H1 (cell line): ENCODE measurements around the gene ATF7IP2. TPM values are rescaled to one million over a fixed set of nuclear protein-coding genes. Genes with fewer than 3 reads are reported as not detected.

ENCODE experiments used
- CTCF ChIA-PET: fragments of 300-600 bp; sonication (Branson Sonifier 250); formaldehyde crosslinking; loops from one replicate; lab custom pipeline; 2021; ENCODE audit not compliant: partially characterized antibody; lab: Charles Lee
- POLR2A ChIA-PET: fragments of 300-600 bp; sonication (Branson Sonifier 250); formaldehyde crosslinking; loops from one replicate; lab custom pipeline; 2021; ENCODE audit warnings: inconsistent platforms; ENCODE audit not compliant: partially characterized antibody; lab: Charles Lee
- DNase-seq, 2 experiments: peaks; one replicate each; pipeline versions ENCODE4 v3.0.0 to v3.0.0-alpha.2; 2010 to 2022; ENCODE audit warnings: low spot score in 2 of 2, low read depth in 1 of 2, mixed read lengths in 1 of 2
- FAIRE-seq: peaks from 2 replicates; lab custom pipeline; 2011; peaks lifted over from hg19 to GRCh38; lab: Jason Lieb, UNC
- H2AFZ ChIP-seq: 2 replicates; pipeline ENCODE4 v1.8.1; 2012; ENCODE audit warnings: low read length, inconsistent platforms
- H2AK5ac ChIP-seq: 2 replicates; pipeline ENCODE4 v1.6.1; 2013; ENCODE audit warnings: low read depth, low read length
- H2BK120ac ChIP-seq: replicated peaks from 2 replicates; pipeline ENCODE3; 2013; ENCODE audit warnings: low read depth, low read length, inconsistent platforms
- H2BK12ac ChIP-seq: 2 replicates; pipeline ENCODE4 v1.6.1; 2013; ENCODE audit warnings: low read depth, low read length
- H2BK15ac ChIP-seq: 2 replicates; pipeline ENCODE4 v1.6.1; 2013; ENCODE audit warnings: low read length
- H2BK20ac ChIP-seq: 2 replicates; pipeline ENCODE4 v1.6.1; 2013; ENCODE audit warnings: low read length
- H2BK5ac ChIP-seq: 2 replicates; pipeline ENCODE4 v1.6.1; 2013; ENCODE audit warnings: low read depth, low read length
- H3K14ac ChIP-seq: 2 replicates; pipeline ENCODE4 v1.6.1; 2013; ENCODE audit warnings: inconsistent platforms; ENCODE audit not compliant: insufficient read length
- H3K18ac ChIP-seq: 2 replicates; pipeline ENCODE4 v1.6.1; 2013; ENCODE audit warnings: low read length; ENCODE audit errors: extremely low read depth
- H3K23ac ChIP-seq: 2 replicates; pipeline ENCODE4 v1.6.1; 2013; ENCODE audit warnings: inconsistent platforms; ENCODE audit not compliant: insufficient read length
- H3K23me2 ChIP-seq: 2 replicates; pipeline ENCODE4 v1.6.1; 2013; ENCODE audit warnings: low read depth, low read length
- H3K27ac ChIP-seq: 2 replicates; pipeline ENCODE4 v1.6.1; 2011; ENCODE audit warnings: low read depth, low read length, inconsistent platforms
- H3K27me3 ChIP-seq, 4 experiments: replicated peaks in 1 of 4; 1 replicate in 1 of 4; 2 replicates in 3 of 4; pipeline versions ENCODE4 v1.6.1 to v1.8.1; 2011 to 2013; ENCODE audit warnings: low read length in 3 of 4, mild to moderate bottlenecking in 3 of 4, inconsistent platforms in 2 of 4, mixed read lengths in 2 of 4, moderate library complexity in 1 of 4; ENCODE audit not compliant: control insufficient read depth in 3 of 4, insufficient read depth in 3 of 4; ENCODE audit errors: extremely low read depth in 1 of 4
- H3K36me3 ChIP-seq, 4 experiments: 2 replicates each; pipeline versions ENCODE4 v1.6.1 to v1.8.1; 2011 to 2013; ENCODE audit warnings: mild to moderate bottlenecking in 4 of 4, low read length in 3 of 4, moderate library complexity in 2 of 4, control low read depth in 1 of 4, inconsistent platforms in 1 of 4; ENCODE audit not compliant: insufficient read depth in 4 of 4, control insufficient read depth in 2 of 4
- H3K4ac ChIP-seq: replicated peaks from 2 replicates; pipeline ENCODE3; 2013; ENCODE audit warnings: low read length, low read depth, mixed read lengths, inconsistent platforms; ENCODE audit not compliant: insufficient read length
- H3K4me1 ChIP-seq, 4 experiments: replicated peaks in 1 of 4; 1 replicate in 1 of 4; 2 replicates in 3 of 4; pipeline versions ENCODE4 v1.6.1 to v1.8.1; 2011 to 2013; ENCODE audit warnings: low read length in 3 of 4, inconsistent platforms in 2 of 4, mixed read lengths in 1 of 4; ENCODE audit not compliant: insufficient read depth in 4 of 4, control insufficient read depth in 3 of 4
- H3K4me2 ChIP-seq, 2 experiments: 2 replicates each; pipeline versions ENCODE4 v1.6.1 to v1.8.1; 2011 to 2013; ENCODE audit warnings: low read depth in 2 of 2, low read length in 2 of 2, control low read depth in 1 of 2, inconsistent platforms in 1 of 2, mild to moderate bottlenecking in 1 of 2; ENCODE audit not compliant: insufficient read depth in 1 of 2
- H3K4me3 ChIP-seq, 4 experiments: fragments of 200-600, 300-600 bp in 1 of 4; sonication (generic), shearing (Covaris generic), sonication (Bioruptor Twin) in 1 of 4; 2 replicates each; pipeline versions ENCODE4 v1.5.1 to v1.8.1; 2011 to 2016; ENCODE audit warnings: low read length in 4 of 4, low read depth in 3 of 4, control low read depth in 2 of 4, inconsistent platforms in 2 of 4, mild to moderate bottlenecking in 2 of 4, mixed read lengths in 1 of 4, moderate library complexity in 1 of 4; ENCODE audit not compliant: insufficient read depth in 2 of 4; ENCODE audit errors: extremely low read depth in 1 of 4
- H3K56ac ChIP-seq: replicated peaks from 2 replicates; pipeline ENCODE3; 2013; ENCODE audit warnings: low read depth, mild to moderate bottlenecking, mixed read lengths, low read length, inconsistent platforms; ENCODE audit not compliant: insufficient read length
- H3K79me1 ChIP-seq: 2 replicates; pipeline ENCODE4 v1.6.1; 2013; ENCODE audit warnings: low read depth, low read length, control low read depth
- H3K79me2 ChIP-seq, 2 experiments: 2 replicates each; pipeline versions ENCODE4 v1.6.1 to v1.8.1; 2012 to 2013; ENCODE audit warnings: low read length in 2 of 2, mild to moderate bottlenecking in 2 of 2, inconsistent platforms in 1 of 2; ENCODE audit not compliant: insufficient read depth in 2 of 2, control insufficient read depth in 1 of 2
- H3K9ac ChIP-seq, 4 experiments: replicated peaks in 1 of 4; 1 replicate in 1 of 4; 2 replicates in 3 of 4; pipeline versions ENCODE4 v1.6.1 to v1.8.1; 2011 to 2013; ENCODE audit warnings: low read depth in 3 of 4, low read length in 3 of 4, control low read depth in 2 of 4, mild to moderate bottlenecking in 2 of 4, moderate library complexity in 2 of 4, inconsistent platforms in 1 of 4; ENCODE audit errors: extremely low read depth in 1 of 4
- H3K9me3 ChIP-seq, 2 experiments: 2 replicates each; pipeline versions ENCODE4 v1.6.1 to v1.8.1; 2012 to 2013; ENCODE audit warnings: mild to moderate bottlenecking in 2 of 2, moderate library complexity in 2 of 2, control low read depth in 1 of 2, inconsistent platforms in 1 of 2, low read depth in 1 of 2, low read length in 1 of 2, mixed read lengths in 1 of 2; ENCODE audit not compliant: insufficient read depth in 2 of 2
- H4K20me1 ChIP-seq, 2 experiments: replicated peaks in 1 of 2; 2 replicates each; pipeline versions ENCODE3 to v1.8.1; 2011 to 2013; ENCODE audit warnings: inconsistent platforms in 2 of 2, low read length in 2 of 2, mild to moderate bottlenecking in 1 of 2; ENCODE audit not compliant: insufficient read depth in 2 of 2, control insufficient read depth in 1 of 2
- H4K5ac ChIP-seq: 2 replicates; pipeline ENCODE4 v1.6.1; 2013; ENCODE audit warnings: low read length, low read depth, mixed read lengths, inconsistent platforms; ENCODE audit not compliant: insufficient read length
- H4K8ac ChIP-seq: 2 replicates; pipeline ENCODE4 v1.8.0; 2013; ENCODE audit warnings: mild to moderate bottlenecking, moderate library complexity, low read length, inconsistent platforms; ENCODE audit not compliant: insufficient read depth; ENCODE audit errors: extremely low read depth
- H4K91ac ChIP-seq: replicated peaks from 2 replicates; pipeline ENCODE3; 2013; ENCODE audit warnings: low read length, mixed read lengths, inconsistent platforms; ENCODE audit not compliant: insufficient read length
- CEBPB ChIP-seq: IDR thresholded peaks from 2 replicates; pipeline ENCODE4 v1.6.1; 2012; ENCODE audit warnings: low read depth, low read length
- GTF2F1 ChIP-seq: IDR thresholded peaks from 2 replicates; pipeline ENCODE4 v1.6.1; 2012; ENCODE audit warnings: low read depth, low read length, improper control_type of control experiment, borderline replicate concordance
- KDM4A ChIP-seq: IDR thresholded peaks from one replicate; pipeline ENCODE4 v1.7.1; 2012; ENCODE audit warnings: low read depth, mild to moderate bottlenecking, moderate library complexity, low read length, inconsistent platforms; ENCODE audit not compliant: severe bottlenecking
- NRF1 ChIP-seq: IDR thresholded peaks from 2 replicates; pipeline ENCODE4 v1.6.1; 2011; ENCODE audit warnings: mild to moderate bottlenecking, low read depth, low read length, improper control_type of control experiment
- POLR2AphosphoS5 ChIP-seq: IDR thresholded peaks from 2 replicates; pipeline ENCODE4 v1.6.1; 2011; ENCODE audit warnings: low read depth, low read length
- RBBP5 ChIP-seq: IDR thresholded peaks from 2 replicates; pipeline ENCODE4 v1.7.1; 2012; ENCODE audit warnings: low read depth, mild to moderate bottlenecking, inconsistent platforms, low read length, moderate library complexity, borderline replicate concordance
- RFX5 ChIP-seq: IDR thresholded peaks from 2 replicates; pipeline ENCODE4 v1.6.1; 2011; ENCODE audit warnings: low read depth, low read length, improper control_type of control experiment, borderline replicate concordance
- RNF2 ChIP-seq: fragments of 200-900, 300-1000 bp; sonication (generic); IDR thresholded peaks from 2 replicates; pipeline ENCODE4 v1.7.1; 2016; ENCODE audit warnings: borderline replicate concordance, low read depth, mild to moderate bottlenecking, antibody characterized with exemption, low read length; ENCODE audit not compliant: poor library complexity, severe bottlenecking; ENCODE audit errors: missing control alignments
- SAP30 ChIP-seq: fragments of 300-600 bp; sonication (generic); IDR thresholded peaks from 2 replicates; pipeline ENCODE4 v1.7.1; 2012; ENCODE audit warnings: low read length, moderate library complexity, mild to moderate bottlenecking, inconsistent platforms; ENCODE audit not compliant: insufficient read depth, insufficient replicate concordance
- SIRT6 ChIP-seq: IDR thresholded peaks from one replicate; pipeline ENCODE4 v1.7.1; 2012; ENCODE audit warnings: low read length, inconsistent platforms
- WGBS, 2 experiments: shearing (Covaris generic) in 1 of 2; methylation state at CpG; one replicate each; pipeline versions ENCODE4 v1.1.6 to v1.1.7; 2013 to 2015; ENCODE audit warnings: low lambda C conversion rate in 2 of 2, mixed read lengths in 2 of 2, inconsistent platforms in 1 of 2, low coverage in 1 of 2, missing lambda C conversion rate in 1 of 2; ENCODE audit not compliant: insufficient replicate concordance in 2 of 2, insufficient coverage in 1 of 2, insufficient read length in 1 of 2; ENCODE audit errors: extremely low coverage in 1 of 2, missing lambda C conversion rate in 1 of 2; 5-methylcytosine and 5-hydroxymethylcytosine counted together
- polyA plus RNA-seq, 7 experiments: library from polyadenylated mRNA; depleted of rRNA in 3 of 7; stranded (reverse) in 5 of 7; unstranded in 2 of 7; fragments of >200 nt in 5 of 7; fragments of 200-250 nt in 2 of 7; gene quantifications; 1 replicate in 5 of 7; 2 replicates in 1 of 7; 4 replicates in 1 of 7; pipeline versions ENCODE4 v1.2.1 to v1.2.3, GENCODE V29; 2011 to 2013; ENCODE audit warnings: missing spikeins in 2 of 7, mixed read lengths in 2 of 7
- total RNA-seq: library from RNA; stranded (reverse); fragmentation: NEBNext Ultra II Directional; extraction: Animal tissue kit (Norgen Biotek cat#: 25700); gene quantifications from 2 replicates; pipeline ENCODE4 v1.2.1, GENCODE V29; 2021
- TF ChIP-seq, protein P1 (sequence below): IDR thresholded peaks from 2 replicates; pipeline ENCODE4 v1.6.1; 2011; ENCODE audit warnings: low read length, improper control_type of control experiment

The ATF7IP2 gene
- total and polyA plus RNA-seq, 2 of the 8 experiments (the other 6 are each of a cell fraction or from before 2014, with no cell fraction given) = 28.7 to 32.8 TPM

DNA sequence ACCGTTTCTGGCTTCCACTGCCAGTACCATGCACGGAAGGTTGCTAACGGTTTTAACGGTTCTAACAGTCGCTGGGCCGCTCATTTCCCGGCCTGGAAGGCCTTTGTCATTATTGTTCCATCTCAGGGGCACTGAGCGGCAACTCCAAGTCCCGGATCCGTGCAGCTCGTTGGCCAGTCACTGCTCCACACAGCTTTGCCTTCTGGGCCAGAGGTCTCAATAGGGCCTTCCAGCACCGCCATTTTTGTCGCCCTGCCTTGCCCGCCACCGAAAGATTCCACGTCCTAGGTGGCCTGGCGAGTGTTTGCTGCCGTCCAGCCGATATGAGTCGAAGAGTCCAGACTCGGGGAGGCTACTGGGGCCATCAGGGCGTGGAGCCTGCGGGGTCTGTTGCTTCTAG is 30.3 kb upstream of the ATF7IP2 start:
- no peaks in the 10 kb centered on the region for H3K23me2 ChIP-seq
- H2AFZ ChIP-seq = no peak overlapping the region
- H3K14ac ChIP-seq = no peak overlapping the region
- ChIA-PET POLR2A (no interaction called here), CTCF (interaction anchor here (0.9 kb wide), 1 partner anchor 223 kb away, joined by 3 read pairs; no protein-coding TSS in a partner anchor)
- no peaks in the 10 kb centered on the region for H3K27me3 ChIP-seq
- H3K4me1 ChIP-seq = no peaks in the 10 kb centered on the region
- H3K9me3 ChIP-seq = no peaks in the 10 kb centered on the region
- H4K5ac ChIP-seq = no peak overlapping the region
- H3K18ac ChIP-seq = no peak overlapping the region
- no peak overlapping the region for H3K4me3 ChIP-seq
- H3K9ac ChIP-seq = no peak overlapping the region
- no peak overlapping the region for H3K4ac ChIP-seq
- no peak overlapping the region for H2BK20ac ChIP-seq
- H2AK5ac ChIP-seq = no peak overlapping the region
- H3K79me1 ChIP-seq = no peaks in the 10 kb centered on the region
- no peak overlapping the region for H3K27ac ChIP-seq
- no peak overlapping the region for H3K23ac ChIP-seq
- DNase-seq (no peak), FAIRE-seq (no peak)
- no peak overlapping the region; the same call in 1 of the 2 replicates for H4K8ac ChIP-seq
- no peaks in the 10 kb centered on the region for H3K79me2 ChIP-seq
- H2BK12ac ChIP-seq = no peak overlapping the region
- no peak overlapping the region for H3K4me2 ChIP-seq
- WGBS, 2 experiments = 92% methylated on average over 23 of the region's 23 CpGs; no CpG with 5 or more reads in 1 of the 2 experiments
- no peak overlapping the region for H2BK120ac ChIP-seq
- H3K36me3 ChIP-seq = no peaks in the 10 kb centered on the region
- H4K91ac ChIP-seq = no peak overlapping the region
- H2BK15ac ChIP-seq = no peak overlapping the region
- H4K20me1 ChIP-seq = no peaks in the 10 kb centered on the region
- no peak overlapping the region for H3K56ac ChIP-seq
- no peak for TF ChIP-seq CEBPB
- TF ChIP-seq NRF1 = no peak
- no peak for TF ChIP-seq RBBP5
- TF ChIP-seq RFX5 = no peak
- TF ChIP-seq KDM4A = no peak
- TF ChIP-seq, protein P1, sequence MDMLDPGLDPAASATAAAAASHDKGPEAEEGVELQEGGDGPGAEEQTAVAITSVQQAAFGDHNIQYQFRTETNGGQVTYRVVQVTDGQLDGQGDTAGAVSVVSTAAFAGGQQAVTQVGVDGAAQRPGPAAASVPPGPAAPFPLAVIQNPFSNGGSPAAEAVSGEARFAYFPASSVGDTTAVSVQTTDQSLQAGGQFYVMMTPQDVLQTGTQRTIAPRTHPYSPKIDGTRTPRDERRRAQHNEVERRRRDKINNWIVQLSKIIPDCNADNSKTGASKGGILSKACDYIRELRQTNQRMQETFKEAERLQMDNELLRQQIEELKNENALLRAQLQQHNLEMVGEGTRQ = no peak
- TF ChIP-seq GTF2F1 = no peak
- no peak for TF ChIP-seq RNF2
- TF ChIP-seq SAP30 = no peak
- TF ChIP-seq SIRT6 = no peak
- no peak for TF ChIP-seq POLR2AphosphoS5
- no peak overlapping the region for H2BK5ac ChIP-seq
